Aorta (tissue), 5 donors: ENCODE measurements around the gene PAX7. TPM values are rescaled to one million over a fixed set of nuclear protein-coding genes. Genes with fewer than 3 reads are reported as not detected.

ENCODE experiments used
- ATAC-seq: fragments of 200-7000 bp; cut with Tn5 transposase; one replicate; pipeline ENCODE4 v1.9.1; 2022; ENCODE audit warnings: moderate library complexity; ENCODE audit not compliant: low FRiP score
- DNase-seq, 2 donors: peaks; one replicate each; pipeline ENCODE4 v3.0.0-alpha.2; 2020
- H3K27ac ChIP-seq, 2 donors: one replicate each; pipeline ENCODE4 v1.5.1; 2013; ENCODE audit warnings: low read length in 2 of 2, mild to moderate bottlenecking in 2 of 2, moderate library complexity in 2 of 2, control low read depth in 1 of 2, inconsistent platforms in 1 of 2, low read depth in 1 of 2
- H3K27me3 ChIP-seq, 2 donors: one replicate each; pipeline ENCODE4 v1.6.1; 2013; ENCODE audit warnings: control low read depth in 1 of 2, low read length in 1 of 2, mild to moderate bottlenecking in 1 of 2, moderate library complexity in 1 of 2; ENCODE audit not compliant: insufficient read depth in 2 of 2, control insufficient read depth in 1 of 2
- H3K36me3 ChIP-seq, 2 donors: one replicate each; pipeline ENCODE4 v1.6.1; 2013; ENCODE audit warnings: control low read depth in 1 of 2, low read length in 1 of 2, mild to moderate bottlenecking in 1 of 2; ENCODE audit not compliant: insufficient read depth in 2 of 2, control insufficient read depth in 1 of 2
- H3K4me1 ChIP-seq, 2 donors: one replicate each; pipeline ENCODE4 v1.6.1; 2013; ENCODE audit warnings: low read length in 2 of 2, control low read depth in 1 of 2, mild to moderate bottlenecking in 1 of 2, moderate library complexity in 1 of 2; ENCODE audit not compliant: insufficient read depth in 2 of 2, control insufficient read depth in 1 of 2
- H3K4me3 ChIP-seq, 2 donors: one replicate each; pipeline ENCODE4 v1.5.1; 2013; ENCODE audit warnings: low read length in 2 of 2, control low read depth in 1 of 2, mild to moderate bottlenecking in 1 of 2
- H3K9me3 ChIP-seq: one replicate; pipeline ENCODE4 v1.6.1; 2013; ENCODE audit warnings: mild to moderate bottlenecking, low read length; ENCODE audit not compliant: control insufficient read depth
- WGBS, 2 donors: extraction: QIAGEN DNeasy Blood & Tissue Kit; methylation state at CpG; one replicate each; pipeline ENCODE4 v1.1.7; 2013; 5-methylcytosine and 5-hydroxymethylcytosine counted together
- intact Hi-C, 2 donors: fragments of 100-400 bp; cut with DNase I; formaldehyde crosslinking; loops; one replicate each; pipeline versions ENCODE4 v1.14.2 to v1.15.0; 2022
- polyA plus RNA-seq, 2 donors: library from polyadenylated mRNA; stranded (reverse); fragments of 200-250 nt; gene quantifications; one replicate each; pipeline ENCODE4 v1.2.3, GENCODE V29; 2013
- total RNA-seq, 2 donors: library from RNA; stranded (reverse); fragmentation: NEBNext Ultra II Directional; extraction: Animal tissue kit (Norgen Biotek cat#: 25700); gene quantifications; one replicate each; pipeline ENCODE4 v1.2.1, GENCODE V29; 2021
- donor health status: healthy with polysubstance abuse.
- donor health status: Bipolar disorder and iron deficiency.
- donor health status: DM: no; HTN: no; CAD: no.
- donor health status: DM: no; HTN: no; CAD: no.
- donor health status: DM: yes; HTN: yes; CAD: no.

PAX7 gene
- total and polyA plus RNA-seq, 4 donors: not detected

DNA sequence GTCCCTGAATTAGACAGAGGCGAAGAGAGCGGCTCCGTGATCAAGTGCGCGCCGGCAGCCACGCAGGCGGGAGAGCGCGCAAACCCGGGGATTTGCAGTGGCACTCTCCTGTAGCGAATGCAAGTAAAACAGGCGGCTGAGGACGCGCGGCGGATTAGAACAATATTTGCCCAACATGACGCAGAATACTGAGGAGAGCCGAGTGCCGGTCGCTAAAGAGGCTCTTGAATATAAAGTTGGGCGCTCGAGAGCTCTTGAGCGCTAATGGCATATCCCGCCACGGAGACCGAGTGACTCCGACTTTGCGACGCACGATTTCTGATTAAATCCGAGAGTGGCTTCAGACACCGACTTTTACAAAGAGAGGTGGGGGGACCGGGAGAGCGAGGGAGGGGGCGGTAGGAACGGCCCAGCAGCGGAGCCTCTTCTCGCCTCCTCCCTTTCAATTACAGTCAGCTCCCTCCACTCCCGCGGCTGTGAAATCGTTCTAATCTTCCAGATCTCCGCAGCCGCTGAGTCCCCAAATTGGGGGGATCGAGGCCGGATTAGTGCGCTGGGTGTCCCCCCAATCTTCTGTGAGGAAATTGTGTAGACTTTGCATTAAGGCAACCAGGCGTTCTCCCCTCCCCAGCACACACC, 2.3 kb downstream of the PAX7 start:
- DNase-seq (no peak), ATAC-seq (no peak)
- no peaks in the 10 kb centered on the region for H3K9me3 ChIP-seq
- H3K36me3 ChIP-seq: no peaks in the 10 kb centered on the region
- 8 to 12% methylated on average over 48 of the region's 48 CpGs for WGBS, 2 donors
- no peaks in the 10 kb centered on the region for H3K27me3 ChIP-seq
- no peak overlapping the region for H3K4me3 ChIP-seq
- no peaks in the 10 kb centered on the region for H3K4me1 ChIP-seq
- H3K27ac ChIP-seq: no peak overlapping the region
- intact Hi-C loops: no loop called here

DNA sequence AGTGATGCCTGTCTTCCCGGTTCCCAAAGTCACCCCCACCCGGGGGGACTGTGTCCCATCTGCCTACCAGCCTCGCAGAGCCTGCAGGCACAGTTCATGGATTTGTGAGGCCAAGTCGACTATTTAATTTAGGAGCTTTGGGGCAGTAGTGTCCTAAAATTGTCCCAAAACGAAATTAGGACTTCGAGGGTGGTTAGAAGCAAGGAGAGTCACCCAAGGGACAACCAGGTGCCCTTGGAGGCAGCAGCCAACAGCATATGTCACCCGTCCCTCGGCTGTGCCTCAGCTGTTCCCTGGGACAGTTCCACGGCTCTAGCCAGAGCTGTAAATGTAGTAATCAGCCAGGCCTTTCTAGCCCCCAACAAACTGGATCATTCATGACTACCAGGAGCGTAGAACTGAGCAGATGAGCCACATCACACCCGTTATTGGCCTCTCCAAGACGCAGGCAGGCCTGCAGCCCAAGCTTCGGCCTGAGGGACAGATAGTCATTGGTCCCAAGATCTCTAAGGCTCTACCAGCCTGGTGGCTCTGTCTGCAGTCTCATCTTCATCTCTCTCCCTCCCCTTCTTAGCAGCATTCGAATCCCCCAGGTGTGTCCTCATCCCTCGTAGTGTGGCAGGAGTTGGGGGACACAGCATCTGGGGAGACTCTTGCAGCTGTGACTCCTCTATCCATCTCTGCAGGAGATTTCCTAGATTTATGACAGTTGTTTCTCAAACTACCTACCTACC, 2.9 kb downstream of the PAX7 start:
- ATAC-seq (no peak), DNase-seq (no peak)
- Histone ChIP-seq H3K9me3 (no peaks in the 10 kb centered on the region), H3K27me3 (no peaks in the 10 kb centered on the region), H3K27ac (no peak overlapping the region), H3K36me3 (no peaks in the 10 kb centered on the region), H3K4me3 (no peak overlapping the region), H3K4me1 (no peaks in the 10 kb centered on the region)
- intact Hi-C loops: no loop called here
- whole genome bisulfite sequencing, 2 donors: 16 to 19% methylated on average over 15 of the region's 15 CpGs

DNA sequence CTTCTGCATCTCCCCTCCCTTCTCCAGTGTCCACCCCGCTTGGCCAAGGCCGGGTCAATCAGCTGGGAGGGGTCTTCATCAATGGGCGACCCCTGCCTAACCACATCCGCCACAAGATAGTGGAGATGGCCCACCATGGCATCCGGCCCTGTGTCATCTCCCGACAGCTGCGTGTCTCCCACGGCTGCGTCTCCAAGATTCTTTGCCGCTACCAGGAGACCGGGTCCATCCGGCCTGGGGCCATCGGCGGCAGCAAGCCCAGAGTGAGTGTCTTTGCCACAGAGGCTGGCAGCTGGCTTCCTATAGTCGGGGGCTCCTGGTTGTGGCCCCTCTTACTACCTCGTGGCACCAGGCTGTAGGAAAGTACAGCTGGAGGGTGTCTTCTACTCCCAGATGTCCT, 3.6 kb downstream of the PAX7 start:
- ATAC-seq: no peak
- 13 to 21% methylated on average over 16 of the region's 16 CpGs for WGBS, 2 donors

DNA sequence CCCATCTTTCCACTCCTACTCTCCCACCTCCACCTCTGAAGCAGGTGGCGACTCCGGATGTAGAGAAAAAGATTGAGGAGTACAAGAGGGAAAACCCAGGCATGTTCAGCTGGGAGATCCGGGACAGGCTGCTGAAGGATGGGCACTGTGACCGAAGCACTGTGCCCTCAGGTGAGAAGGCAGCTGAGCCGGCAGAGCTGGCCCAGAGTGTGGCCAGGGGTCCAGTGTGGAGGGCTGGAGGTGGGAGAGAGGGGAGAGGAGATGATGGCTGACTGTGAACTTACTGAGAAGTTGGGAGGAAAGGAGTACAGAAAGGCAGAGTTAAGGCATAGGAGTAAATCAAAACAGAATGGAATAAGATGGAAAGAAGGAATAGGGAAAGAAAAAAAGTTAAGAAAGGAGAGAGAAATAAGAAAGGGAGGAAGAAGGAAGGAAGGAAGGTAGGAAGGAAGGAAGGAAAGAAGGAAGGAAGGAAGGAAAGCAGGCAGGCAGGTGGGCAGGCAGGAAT, 4.5 kb downstream of the PAX7 start:
- no peaks in the 10 kb centered on the region for H3K36me3 ChIP-seq
- ATAC-seq: no peak
- no peak for DNase-seq
- WGBS, 2 donors: 7 to 20% methylated on average over 5 of the region's 5 CpGs
- no peaks in the 10 kb centered on the region for H3K27me3 ChIP-seq
- no peak overlapping the region for H3K27ac ChIP-seq
- no peaks in the 10 kb centered on the region for H3K9me3 ChIP-seq
- H3K4me3 ChIP-seq: no peak overlapping the region
- no peaks in the 10 kb centered on the region for H3K4me1 ChIP-seq
- intact Hi-C loops: no loop called here

More for the DNA sequence above, 3.6 kb downstream of the PAX7 start:
- intact Hi-C loops: no loop called here
- Histone ChIP-seq H3K4me3 (no peak overlapping the region), H3K4me1 (no peaks in the 10 kb centered on the region), H3K36me3 (no peaks in the 10 kb centered on the region), H3K27me3 (no peaks in the 10 kb centered on the region), H3K27ac (no peak overlapping the region), H3K9me3 (no peaks in the 10 kb centered on the region)
- DNase-seq: no peak

DNA sequence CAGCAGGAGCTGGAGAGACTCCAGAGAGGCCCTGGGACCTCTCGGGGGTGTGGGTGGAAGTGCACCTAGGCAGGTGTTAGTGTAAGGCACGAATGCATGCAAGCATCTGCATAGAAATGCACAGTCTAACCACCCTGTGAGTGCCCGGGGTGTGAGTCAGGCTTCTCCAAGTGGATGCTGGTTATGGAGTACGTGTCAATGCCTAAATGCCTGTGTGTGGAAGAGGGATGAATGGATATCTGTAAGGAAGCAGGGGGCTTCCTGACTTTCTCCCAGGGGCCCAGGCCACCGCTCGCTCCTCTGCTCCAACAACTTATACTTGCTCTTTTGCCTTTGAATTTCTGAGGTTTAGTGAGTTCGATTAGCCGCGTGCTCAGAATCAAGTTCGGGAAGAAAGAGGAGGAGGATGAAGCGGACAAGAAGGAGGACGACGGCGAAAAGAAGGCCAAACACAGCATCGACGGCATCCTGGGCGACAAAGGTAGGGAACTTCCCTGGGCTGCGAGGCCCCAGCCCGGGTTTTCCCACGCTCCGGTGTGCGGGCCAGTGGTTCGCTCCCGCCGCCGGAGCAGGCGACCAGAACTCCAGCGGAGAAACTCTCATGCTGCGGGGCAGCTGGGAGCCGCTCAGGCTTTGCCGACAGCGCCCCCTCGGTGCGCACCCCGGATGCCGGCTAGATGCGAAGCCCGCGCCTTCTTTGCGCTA, 5.4 kb downstream of the PAX7 start:
- H3K4me3 ChIP-seq: no peak overlapping the region
- DNase-seq (peak in 1 of 2 donors; percentile 14), ATAC-seq (no peak)
- 11% methylated on average over 40 of the region's 40 CpGs for WGBS, 2 donors
- H3K36me3 ChIP-seq: no peaks in the 10 kb centered on the region
- no peaks in the 10 kb centered on the region for H3K9me3 ChIP-seq
- intact Hi-C loops: no loop called here
- H3K4me1 ChIP-seq: no peaks in the 10 kb centered on the region
- H3K27ac ChIP-seq: no peak overlapping the region
- H3K27me3 ChIP-seq: no peaks in the 10 kb centered on the region

DNA sequence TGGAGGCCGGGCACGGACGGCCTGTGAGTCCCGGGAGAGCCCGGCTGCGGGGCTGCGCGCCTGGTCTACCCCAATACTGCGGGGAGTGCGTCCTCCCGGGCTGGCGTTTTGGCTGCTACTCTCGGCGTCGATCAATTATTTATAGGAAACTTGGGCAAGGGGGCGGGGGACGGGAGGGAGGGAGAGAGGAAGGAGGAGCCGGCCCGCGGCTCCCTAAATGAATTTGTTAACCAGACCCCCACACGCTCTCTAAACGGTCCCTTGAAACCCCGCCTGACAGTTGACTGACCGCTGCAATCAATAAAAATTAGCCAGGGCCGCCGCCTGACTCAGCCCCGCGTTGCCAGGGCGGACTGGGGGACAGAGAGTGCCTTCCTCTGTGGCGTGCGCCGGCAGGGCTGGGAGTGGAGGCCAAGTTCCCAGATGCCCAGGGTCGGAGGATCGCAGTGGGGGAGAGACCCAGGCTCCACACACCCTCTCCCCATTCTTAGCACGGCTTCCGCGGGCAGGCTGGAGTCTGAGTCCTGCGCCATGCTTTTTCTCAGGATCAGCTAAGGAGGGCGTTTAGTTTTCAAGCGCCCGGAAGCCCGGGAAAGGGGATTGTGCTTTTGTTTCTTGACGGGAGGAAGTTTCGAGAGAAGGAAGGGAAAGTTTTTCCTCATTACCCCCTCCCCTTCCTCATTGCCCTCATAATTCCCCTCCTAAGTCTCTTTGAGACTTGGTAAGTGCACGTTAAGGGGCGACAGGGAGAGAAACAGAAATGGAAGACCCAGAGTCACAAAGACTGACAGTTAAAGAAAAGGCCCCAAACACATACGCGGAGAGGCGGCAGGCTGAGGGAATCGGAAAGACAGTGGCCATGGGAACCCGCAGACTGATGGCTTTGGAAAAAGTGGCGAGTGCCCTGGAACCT, 6.2 kb downstream of the PAX7 start:
- Histone ChIP-seq H3K4me3 (no peak overlapping the region), H3K27ac (no peak overlapping the region), H3K36me3 (no peaks in the 10 kb centered on the region), H3K4me1 (no peaks in the 10 kb centered on the region), H3K9me3 (no peaks in the 10 kb centered on the region), H3K27me3 (no peaks in the 10 kb centered on the region)
- ATAC-seq (no peak), DNase-seq (no peak)
- WGBS, 2 donors: 12% methylated on average over 52 of the region's 52 CpGs
- intact Hi-C loops: no loop called here

DNA sequence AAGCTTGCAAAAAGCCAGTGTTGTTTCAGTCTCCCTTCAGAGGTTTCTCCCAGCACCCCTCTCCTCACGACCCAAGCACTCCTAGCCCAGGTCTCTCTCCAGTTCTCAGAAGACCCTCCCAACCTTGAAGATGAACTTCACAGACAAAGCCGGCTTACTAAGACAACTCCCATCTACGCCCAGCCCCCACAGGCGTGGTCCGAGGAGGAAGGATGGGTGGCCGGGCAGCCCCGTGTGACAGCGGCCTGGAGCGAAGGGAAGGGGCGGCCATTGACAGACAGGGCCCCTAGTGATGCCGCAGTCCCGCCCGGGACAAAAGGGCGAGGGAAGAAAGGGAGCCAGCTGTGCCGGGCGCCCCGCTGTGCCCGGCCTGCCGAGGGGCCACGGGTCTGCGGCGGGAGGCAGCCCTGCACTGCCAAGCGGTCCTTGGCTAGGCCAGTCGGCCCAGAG, 6.9 kb downstream of the PAX7 start:
- no peak for DNase-seq
- ATAC-seq: no peak
- no peaks in the 10 kb centered on the region for H3K27me3 ChIP-seq
- 19 to 26% methylated on average over 24 of the region's 24 CpGs for WGBS, 2 donors
- H3K36me3 ChIP-seq: no peaks in the 10 kb centered on the region
- H3K4me1 ChIP-seq: no peaks in the 10 kb centered on the region
- no peak overlapping the region for H3K27ac ChIP-seq
- H3K4me3 ChIP-seq: no peak overlapping the region
- no peaks in the 10 kb centered on the region for H3K9me3 ChIP-seq
- intact Hi-C loops: no loop called here
